Heart right ventricle (tissue), 16 donors: ENCODE measurements around the gene GPC2. TPM values are rescaled to one million over a fixed set of nuclear protein-coding genes. Genes with fewer than 3 reads are reported as not detected.
"Not testable (repeated sequence)": the region's sequence is repeated elsewhere in the genome, so short reads cannot be mapped to it uniquely, and the experiment has no call there.

Experiments used
- ATAC-seq, 8 donors: fragments of 200-7000 bp; cut with Tn5 transposase; one replicate each; pipeline ENCODE4 v1.9.1; 2020; ENCODE audit warnings: mild to moderate bottlenecking in 8 of 8, moderate library complexity in 8 of 8, moderate number of reproducible peaks in 1 of 8
- DNase-seq, 2 donors: peaks; one replicate each; pipeline ENCODE4 v3.0.0-alpha.2; 2020
- H3K27ac ChIP-seq, 10 donors: fragments of 200-600 bp; sonication (generic) in 2 of 10; one replicate each; pipeline versions ENCODE4 v1.5.0 to v1.8.0; 2020 to 2022; ENCODE audit warnings: mild to moderate bottlenecking in 3 of 10
- H3K27me3 ChIP-seq, 7 donors: fragments of 200-600 bp; one replicate each; pipeline ENCODE4 v1.8.0; 2021 to 2022; ENCODE audit warnings: mild to moderate bottlenecking in 2 of 7
- H3K36me3 ChIP-seq, 9 donors: fragments of 200-600 bp; sonication (generic) in 1 of 9; one replicate each; pipeline versions ENCODE4 v1.5.0 to v1.8.0; 2020 to 2022; ENCODE audit warnings: mild to moderate bottlenecking in 2 of 9
- H3K4me1 ChIP-seq, 9 donors: fragments of 200-600 bp; sonication (generic) in 1 of 9; one replicate each; pipeline versions ENCODE4 v1.5.0 to v1.8.0; 2020 to 2022; ENCODE audit warnings: mild to moderate bottlenecking in 4 of 9
- H3K4me3 ChIP-seq, 10 donors: fragments of 200-600 bp; sonication (generic) in 2 of 10; one replicate each; pipeline versions ENCODE4 v1.5.0 to v1.8.0; 2020 to 2022; ENCODE audit warnings: mild to moderate bottlenecking in 7 of 10, moderate library complexity in 2 of 10
- H3K9me3 ChIP-seq, 11 donors: fragments of 200-600 bp in 10 of 11; sonication (generic) in 2 of 11; one replicate each; pipeline versions ENCODE4 v1.5.0 to v1.8.0; 2013 to 2022; ENCODE audit warnings: mild to moderate bottlenecking in 2 of 11, control low read depth in 1 of 11, moderate library complexity in 1 of 11
- CTCF ChIP-seq, 9 donors: fragments of 200-600 bp; sonication (generic) in 2 of 9; IDR thresholded peaks; one replicate each; pipeline versions ENCODE4 v1.5.0 to v1.8.0; 2021 to 2022; ENCODE audit warnings: antibody characterized with exemption in 9 of 9, mild to moderate bottlenecking in 5 of 9, moderate library complexity in 1 of 9
- WGBS, 2 donors: extraction: QIAGEN DNeasy Blood & Tissue Kit; methylation state at CpG; one replicate each; pipeline ENCODE4 v1.1.7; 2013; ENCODE audit warnings: inconsistent platforms in 1 of 2; 5-methylcytosine and 5-hydroxymethylcytosine counted together
- intact Hi-C, 10 donors: fragments of 100-400 bp; cut with DNase I; formaldehyde crosslinking; loops; one replicate each; pipeline versions ENCODE4 v1.11.1 to v1.14.2; 2022
- polyA plus RNA-seq, 2 donors: library from polyadenylated mRNA; stranded (reverse); fragments of 200-250 nt; gene quantifications; one replicate each; pipeline ENCODE4 v1.2.3, GENCODE V29; 2013
- total RNA-seq, 10 donors: library from RNA; stranded (reverse); fragmentation: NEBNext Ultra II Directional in 3 of 10; extraction: Animal tissue kit (Norgen Biotek cat#: 25700) in 3 of 10; gene quantifications; one replicate each; pipeline versions ENCODE4 v1.2.1 to v1.2.4, GENCODE V29; 2021 to 2023
- donor health status: Arrhythmogenic right ventricular cardiomyopathy.
- donor health status: ischemic (EF 13 %, LVEDD 7.1; RV severe dilation, severe dysfunction).
- donor health status: healthy with polysubstance abuse.
- donor health status: DM: no; HTN: yes; CAD: no.
- donor health status: DM: no; HTN: no; CAD: no.
- donor health status: ischemic (EF 25% LVEDD 6.9; RV normal size, moderate dysfunction).
- donor health status: ischemic (EF 25% LVEDD 5.7; RV mildly dilated, moderate dysfunction).
- donor health status: healthy.
- donor health status: DM: yes; HTN: yes; CAD: no.
- donor health status: Ischemic cardiomyopathy.
- donor health status: ischemic (EF 35%, LVEDD 5.7; RV mildly dilated, moderate dysfunction).
- donor health status: nonischemic (EF 11% LVEDD 7.7; RV severe dilation, severe dysfunction).
- donor health status: DM: yes; HTN: yes; CAD: no.
- donor health status: PGD.
- donor health status: ischemic (EF 29% LVEDD 5.4; RV normal size, mild dysfunction).
- donor health status: nonischemic (EF 23%, LVEDD 6.1; RV moderate dilation, normal function).

The GPC2 gene
- total and polyA plus RNA-seq, 12 donors = 0.11 to 1.1 (median 0.51) TPM; not detected in 2

GRCh38 chr7:100190048-100190711, 13.0 kb upstream of the GPC2 start:
- Histone ChIP-seq H3K9me3 (no peaks in the 10 kb centered on the region), H3K36me3 (no peaks in the 10 kb centered on the region), H3K4me3 (no peak overlapping the region), H3K27me3 (peaks cover 0 to 6% (median 0%) of the 10 kb centered on the region in 7 donors), H3K4me1 (peaks cover 0 to 24% (median 0%) of the 10 kb centered on the region in 9 donors), H3K27ac (no peak overlapping the region)
- 70 to 71% methylated on average over 4 of the region's 4 CpGs for WGBS, 2 donors
- DNase-seq (no peak), ATAC-seq (peak in 1 of 8 donors; percentile 20)
- TF ChIP-seq CTCF (IDR thresholded peaks at IDR 0.05) = peak in 7 of 9 donors; percentile 16 to 49 (median 42)
- intact Hi-C loops = no loop called here

GRCh38 chr7:100189061-100189460, 11.9 kb upstream of the GPC2 start:
- intact Hi-C loops = no loop called here
- TF ChIP-seq CTCF (IDR thresholded peaks at IDR 0.05) = no peak
- WGBS, 2 donors = 71 to 79% methylated on average over 3 of the region's 3 CpGs

GRCh38 chr7:100185726-100186125, 8.5 kb upstream of the GPC2 start:
- TF ChIP-seq CTCF (IDR thresholded peaks at IDR 0.05) = no peak
- ATAC-seq (no peak), DNase-seq (no peak)
- H3K4me1 ChIP-seq = peaks cover 0 to 10% (median 0%) of the 10 kb centered on the region in 9 donors
- H3K36me3 ChIP-seq = no peaks in the 10 kb centered on the region
- H3K9me3 ChIP-seq = no peaks in the 10 kb centered on the region
- H3K27me3 ChIP-seq = peaks cover 0 to 19% (median 0%) of the 10 kb centered on the region in 7 donors
- intact Hi-C loops = no loop called here
- 68 to 70% methylated on average over 2 of the region's 2 CpGs for WGBS, 2 donors
- no peak overlapping the region for H3K27ac ChIP-seq
- no peak overlapping the region for H3K4me3 ChIP-seq

More at GRCh38 chr7:100189061-100189460, 11.9 kb upstream of the GPC2 start:
- H3K4me1 ChIP-seq = peaks cover 0 to 24% (median 0%) of the 10 kb centered on the region in 9 donors
- ATAC-seq (no peak), DNase-seq (no peak)
- no peaks in the 10 kb centered on the region for H3K36me3 ChIP-seq
- no peak overlapping the region for H3K4me3 ChIP-seq
- peaks cover 0 to under 1% (median 0%) of the 10 kb centered on the region in 7 donors for H3K27me3 ChIP-seq
- no peaks in the 10 kb centered on the region for H3K9me3 ChIP-seq
- no peak overlapping the region for H3K27ac ChIP-seq

GRCh38 chr7:100183090-100183489, 5.9 kb upstream of the GPC2 start:
- H3K27ac ChIP-seq, DNase-seq, H3K4me1 ChIP-seq, intact Hi-C loops, H3K9me3 ChIP-seq, H3K4me3 ChIP-seq, H3K36me3 ChIP-seq, ATAC-seq: not testable (repeated sequence)
- peaks cover 0 to 19% (median 3%) of the 10 kb centered on the region in 7 donors for H3K27me3 ChIP-seq
- WGBS, 2 donors = 90 to 93% methylated on average over 6 of the region's 6 CpGs

GRCh38 chr7:100182616-100183015, 5.4 kb upstream of the GPC2 start:
- H3K4me1 ChIP-seq, intact Hi-C loops, ATAC-seq, H3K36me3 ChIP-seq, H3K9me3 ChIP-seq, DNase-seq, H3K27ac ChIP-seq, H3K4me3 ChIP-seq: not testable (repeated sequence)
- 81 to 85% methylated on average over 6 of the region's 6 CpGs for WGBS, 2 donors
- H3K27me3 ChIP-seq = peaks cover 0 to 19% (median 3%) of the 10 kb centered on the region in 7 donors

GRCh38 chr7:100180084-100180483, 2.9 kb upstream of the GPC2 start:
- DNase-seq, ATAC-seq, H3K36me3 ChIP-seq, H3K27ac ChIP-seq, intact Hi-C loops, H3K4me3 ChIP-seq, H3K9me3 ChIP-seq: not testable (repeated sequence)
- H3K27me3 ChIP-seq = peaks cover 0 to 19% (median 3%) of the 10 kb centered on the region in 7 donors
- 93 to 100% methylated on average over 3 of the region's 3 CpGs for WGBS, 2 donors
- H3K4me1 ChIP-seq = peaks cover 0 to 20% (median 12%) of the 10 kb centered on the region in 9 donors
